Measurements from ENCODE around the gene CDH26. TPM values are rescaled to one million over a fixed set of nuclear protein-coding genes. Genes with fewer than 3 reads are reported as not detected.

Gene CDH26
- total and polyA plus RNA-seq, 2 experiments from 2014 or later: 2.0 TPM

DNA sequence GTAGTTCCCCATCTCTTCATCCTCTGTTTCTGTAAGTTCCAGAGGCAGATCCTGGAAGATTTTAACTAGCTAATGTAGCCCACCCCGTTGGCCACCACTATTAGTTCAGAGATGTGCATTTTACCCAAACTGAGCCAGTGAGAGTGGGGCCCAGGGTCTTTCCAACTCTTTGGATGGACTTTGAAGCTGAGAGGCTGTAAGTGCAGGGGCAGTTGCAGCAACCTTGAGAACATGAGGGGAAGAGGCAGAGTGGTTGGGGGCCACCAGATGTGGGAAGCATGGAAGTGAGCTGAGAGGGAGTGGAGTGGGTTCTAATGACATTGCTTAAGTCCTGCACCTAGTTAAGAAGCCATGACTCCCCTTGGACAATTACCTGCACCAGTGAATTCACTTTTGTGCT lies 72.2 kb downstream of the CDH26 start (continued):
- TF ChIP-seq, protein P1, sequence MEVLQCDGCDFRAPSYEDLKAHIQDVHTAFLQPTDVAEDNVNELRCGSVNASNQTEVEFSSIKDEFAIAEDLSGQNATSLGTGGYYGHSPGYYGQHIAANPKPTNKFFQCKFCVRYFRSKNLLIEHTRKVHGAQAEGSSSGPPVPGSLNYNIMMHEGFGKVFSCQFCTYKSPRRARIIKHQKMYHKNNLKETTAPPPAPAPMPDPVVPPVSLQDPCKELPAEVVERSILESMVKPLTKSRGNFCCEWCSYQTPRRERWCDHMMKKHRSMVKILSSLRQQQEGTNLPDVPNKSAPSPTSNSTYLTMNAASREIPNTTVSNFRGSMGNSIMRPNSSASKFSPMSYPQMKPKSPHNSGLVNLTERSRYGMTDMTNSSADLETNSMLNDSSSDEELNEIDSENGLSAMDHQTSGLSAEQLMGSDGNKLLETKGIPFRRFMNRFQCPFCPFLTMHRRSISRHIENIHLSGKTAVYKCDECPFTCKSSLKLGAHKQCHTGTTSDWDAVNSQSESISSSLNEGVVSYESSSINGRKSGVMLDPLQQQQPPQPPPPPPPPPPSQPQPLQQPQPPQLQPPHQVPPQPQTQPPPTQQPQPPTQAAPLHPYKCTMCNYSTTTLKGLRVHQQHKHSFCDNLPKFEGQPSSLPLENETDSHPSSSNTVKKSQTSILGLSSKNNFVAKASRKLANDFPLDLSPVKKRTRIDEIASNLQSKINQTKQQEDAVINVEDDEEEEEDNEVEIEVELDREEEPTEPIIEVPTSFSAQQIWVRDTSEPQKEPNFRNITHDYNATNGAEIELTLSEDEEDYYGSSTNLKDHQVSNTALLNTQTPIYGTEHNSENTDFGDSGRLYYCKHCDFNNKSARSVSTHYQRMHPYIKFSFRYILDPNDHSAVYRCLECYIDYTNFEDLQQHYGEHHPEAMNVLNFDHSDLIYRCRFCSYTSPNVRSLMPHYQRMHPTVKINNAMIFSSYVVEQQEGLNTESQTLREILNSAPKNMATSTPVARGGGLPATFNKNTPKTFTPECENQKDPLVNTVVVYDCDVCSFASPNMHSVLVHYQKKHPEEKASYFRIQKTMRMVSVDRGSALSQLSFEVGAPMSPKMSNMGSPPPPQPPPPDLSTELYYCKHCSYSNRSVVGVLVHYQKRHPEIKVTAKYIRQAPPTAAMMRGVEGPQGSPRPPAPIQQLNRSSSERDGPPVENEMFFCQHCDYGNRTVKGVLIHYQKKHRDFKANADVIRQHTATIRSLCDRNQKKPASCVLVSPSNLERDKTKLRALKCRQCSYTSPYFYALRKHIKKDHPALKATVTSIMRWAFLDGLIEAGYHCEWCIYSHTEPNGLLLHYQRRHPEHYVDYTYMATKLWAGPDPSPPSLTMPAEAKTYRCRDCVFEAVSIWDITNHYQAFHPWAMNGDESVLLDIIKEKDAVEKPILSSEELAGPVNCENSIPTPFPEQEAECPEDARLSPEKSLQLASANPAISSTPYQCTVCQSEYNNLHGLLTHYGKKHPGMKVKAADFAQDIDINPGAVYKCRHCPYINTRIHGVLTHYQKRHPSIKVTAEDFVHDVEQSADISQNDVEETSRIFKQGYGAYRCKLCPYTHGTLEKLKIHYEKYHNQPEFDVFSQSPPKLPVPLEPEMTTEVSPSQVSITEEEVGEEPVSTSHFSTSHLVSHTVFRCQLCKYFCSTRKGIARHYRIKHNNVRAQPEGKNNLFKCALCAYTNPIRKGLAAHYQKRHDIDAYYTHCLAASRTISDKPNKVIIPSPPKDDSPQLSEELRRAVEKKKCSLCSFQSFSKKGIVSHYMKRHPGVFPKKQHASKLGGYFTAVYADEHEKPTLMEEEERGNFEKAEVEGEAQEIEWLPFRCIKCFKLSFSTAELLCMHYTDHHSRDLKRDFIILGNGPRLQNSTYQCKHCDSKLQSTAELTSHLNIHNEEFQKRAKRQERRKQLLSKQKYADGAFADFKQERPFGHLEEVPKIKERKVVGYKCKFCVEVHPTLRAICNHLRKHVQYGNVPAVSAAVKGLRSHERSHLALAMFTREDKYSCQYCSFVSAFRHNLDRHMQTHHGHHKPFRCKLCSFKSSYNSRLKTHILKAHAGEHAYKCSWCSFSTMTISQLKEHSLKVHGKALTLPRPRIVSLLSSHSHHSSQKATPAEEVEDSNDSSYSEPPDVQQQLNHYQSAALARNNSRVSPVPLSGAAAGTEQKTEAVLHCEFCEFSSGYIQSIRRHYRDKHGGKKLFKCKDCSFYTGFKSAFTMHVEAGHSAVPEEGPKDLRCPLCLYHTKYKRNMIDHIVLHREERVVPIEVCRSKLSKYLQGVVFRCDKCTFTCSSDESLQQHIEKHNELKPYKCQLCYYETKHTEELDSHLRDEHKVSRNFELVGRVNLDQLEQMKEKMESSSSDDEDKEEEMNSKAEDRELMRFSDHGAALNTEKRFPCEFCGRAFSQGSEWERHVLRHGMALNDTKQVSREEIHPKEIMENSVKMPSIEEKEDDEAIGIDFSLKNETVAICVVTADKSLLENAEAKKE (CRISPR knock-in tag; IDR thresholded peaks at IDR 0.05): no peak
- TF ChIP-seq JUNB (IDR thresholded peaks at IDR 0.05; ENCODE audit: unreplicated experiment) (no peak), ZNF114 (CRISPR knock-in tag; IDR thresholded peaks at IDR 0.05) (no peak)

DNA sequence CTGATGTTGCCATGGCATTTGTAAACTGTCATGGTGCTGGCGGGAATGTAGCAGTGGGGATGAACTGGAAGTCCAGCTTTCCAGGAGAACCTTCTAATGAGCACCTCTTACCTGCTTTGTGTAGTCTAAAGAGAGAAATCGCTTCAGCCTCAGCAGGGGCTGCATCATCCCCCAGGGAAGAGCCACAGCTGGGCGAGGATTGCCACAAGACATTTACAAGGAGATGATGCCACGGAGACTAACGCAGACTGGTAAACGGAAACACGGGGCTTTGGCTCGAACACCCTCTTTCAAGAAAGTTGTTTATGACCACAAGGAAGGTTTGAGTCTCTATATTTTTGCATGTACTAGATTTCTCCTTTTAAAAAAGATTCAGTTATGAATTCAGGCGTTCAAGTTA lies 72.9 kb downstream of the CDH26 start:
- no peak overlapping the region for H3K4me3 Mint-ChIP-seq
- H3K27me3 Mint-ChIP-seq (ENCODE audit: insufficient read depth, low read depth, poor library complexity): peaks cover 4% of the 10 kb centered on the region
- H4K20me1 ChIP-seq (replicated peaks; ENCODE audit: insufficient read depth): no peaks in the 10 kb centered on the region
- no peaks in the 10 kb centered on the region for H3F3A ChIP-seq (replicated peaks; ENCODE audit: low read depth)
- H3K79me2 ChIP-seq (replicated peaks; ENCODE audit: insufficient read depth): no peaks in the 10 kb centered on the region
- DNase-seq (ENCODE audit: low spot score) (no peak), ATAC-seq (no peak)
- H3K9me2 ChIP-seq (ENCODE audit: insufficient read depth): 0 out of 2 replicates have a peak, but pooled peaks cover 4% of the 10 kb centered on the region
- no peak overlapping the region for H2AFZ ChIP-seq
- H3K27me3 ChIP-seq (ENCODE audit: insufficient read depth): no peaks in the 10 kb centered on the region
- no peaks in the 10 kb centered on the region for H3K36me3 ChIP-seq (ENCODE audit: insufficient read depth)
- peaks cover 5% of the 10 kb centered on the region; the same call in 1 of the 3 replicates for H3K36me3 Mint-ChIP-seq (ENCODE audit: low read depth)
- no peak overlapping the region for H3K4me3 ChIP-seq
- H3K4me1 ChIP-seq (ENCODE audit: insufficient read depth): no peaks in the 10 kb centered on the region
- TF ChIP-seq, protein P2, sequence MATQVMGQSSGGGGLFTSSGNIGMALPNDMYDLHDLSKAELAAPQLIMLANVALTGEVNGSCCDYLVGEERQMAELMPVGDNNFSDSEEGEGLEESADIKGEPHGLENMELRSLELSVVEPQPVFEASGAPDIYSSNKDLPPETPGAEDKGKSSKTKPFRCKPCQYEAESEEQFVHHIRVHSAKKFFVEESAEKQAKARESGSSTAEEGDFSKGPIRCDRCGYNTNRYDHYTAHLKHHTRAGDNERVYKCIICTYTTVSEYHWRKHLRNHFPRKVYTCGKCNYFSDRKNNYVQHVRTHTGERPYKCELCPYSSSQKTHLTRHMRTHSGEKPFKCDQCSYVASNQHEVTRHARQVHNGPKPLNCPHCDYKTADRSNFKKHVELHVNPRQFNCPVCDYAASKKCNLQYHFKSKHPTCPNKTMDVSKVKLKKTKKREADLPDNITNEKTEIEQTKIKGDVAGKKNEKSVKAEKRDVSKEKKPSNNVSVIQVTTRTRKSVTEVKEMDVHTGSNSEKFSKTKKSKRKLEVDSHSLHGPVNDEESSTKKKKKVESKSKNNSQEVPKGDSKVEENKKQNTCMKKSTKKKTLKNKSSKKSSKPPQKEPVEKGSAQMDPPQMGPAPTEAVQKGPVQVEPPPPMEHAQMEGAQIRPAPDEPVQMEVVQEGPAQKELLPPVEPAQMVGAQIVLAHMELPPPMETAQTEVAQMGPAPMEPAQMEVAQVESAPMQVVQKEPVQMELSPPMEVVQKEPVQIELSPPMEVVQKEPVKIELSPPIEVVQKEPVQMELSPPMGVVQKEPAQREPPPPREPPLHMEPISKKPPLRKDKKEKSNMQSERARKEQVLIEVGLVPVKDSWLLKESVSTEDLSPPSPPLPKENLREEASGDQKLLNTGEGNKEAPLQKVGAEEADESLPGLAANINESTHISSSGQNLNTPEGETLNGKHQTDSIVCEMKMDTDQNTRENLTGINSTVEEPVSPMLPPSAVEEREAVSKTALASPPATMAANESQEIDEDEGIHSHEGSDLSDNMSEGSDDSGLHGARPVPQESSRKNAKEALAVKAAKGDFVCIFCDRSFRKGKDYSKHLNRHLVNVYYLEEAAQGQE (IDR thresholded peaks at IDR 0.05; ENCODE audit: unreplicated experiment): no peak
- TF ChIP-seq, protein P3, sequence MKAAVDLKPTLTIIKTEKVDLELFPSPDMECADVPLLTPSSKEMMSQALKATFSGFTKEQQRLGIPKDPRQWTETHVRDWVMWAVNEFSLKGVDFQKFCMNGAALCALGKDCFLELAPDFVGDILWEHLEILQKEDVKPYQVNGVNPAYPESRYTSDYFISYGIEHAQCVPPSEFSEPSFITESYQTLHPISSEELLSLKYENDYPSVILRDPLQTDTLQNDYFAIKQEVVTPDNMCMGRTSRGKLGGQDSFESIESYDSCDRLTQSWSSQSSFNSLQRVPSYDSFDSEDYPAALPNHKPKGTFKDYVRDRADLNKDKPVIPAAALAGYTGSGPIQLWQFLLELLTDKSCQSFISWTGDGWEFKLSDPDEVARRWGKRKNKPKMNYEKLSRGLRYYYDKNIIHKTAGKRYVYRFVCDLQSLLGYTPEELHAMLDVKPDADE (IDR thresholded peaks at IDR 0.05): no peak
- no peak overlapping the region for H3K27ac Mint-ChIP-seq
- no peaks in the 10 kb centered on the region for H3K4me1 Mint-ChIP-seq
- no peak overlapping the region for H3K4me2 ChIP-seq
- no peak overlapping the region for H3K27ac ChIP-seq (ENCODE audit: low read depth)
- H3K9me3 Mint-ChIP-seq: peaks cover 9% of the 10 kb centered on the region; the same call in 2 of the 3 replicates
